ENCODE data around the gene CDH2.

CDH2 gene

DNA sequence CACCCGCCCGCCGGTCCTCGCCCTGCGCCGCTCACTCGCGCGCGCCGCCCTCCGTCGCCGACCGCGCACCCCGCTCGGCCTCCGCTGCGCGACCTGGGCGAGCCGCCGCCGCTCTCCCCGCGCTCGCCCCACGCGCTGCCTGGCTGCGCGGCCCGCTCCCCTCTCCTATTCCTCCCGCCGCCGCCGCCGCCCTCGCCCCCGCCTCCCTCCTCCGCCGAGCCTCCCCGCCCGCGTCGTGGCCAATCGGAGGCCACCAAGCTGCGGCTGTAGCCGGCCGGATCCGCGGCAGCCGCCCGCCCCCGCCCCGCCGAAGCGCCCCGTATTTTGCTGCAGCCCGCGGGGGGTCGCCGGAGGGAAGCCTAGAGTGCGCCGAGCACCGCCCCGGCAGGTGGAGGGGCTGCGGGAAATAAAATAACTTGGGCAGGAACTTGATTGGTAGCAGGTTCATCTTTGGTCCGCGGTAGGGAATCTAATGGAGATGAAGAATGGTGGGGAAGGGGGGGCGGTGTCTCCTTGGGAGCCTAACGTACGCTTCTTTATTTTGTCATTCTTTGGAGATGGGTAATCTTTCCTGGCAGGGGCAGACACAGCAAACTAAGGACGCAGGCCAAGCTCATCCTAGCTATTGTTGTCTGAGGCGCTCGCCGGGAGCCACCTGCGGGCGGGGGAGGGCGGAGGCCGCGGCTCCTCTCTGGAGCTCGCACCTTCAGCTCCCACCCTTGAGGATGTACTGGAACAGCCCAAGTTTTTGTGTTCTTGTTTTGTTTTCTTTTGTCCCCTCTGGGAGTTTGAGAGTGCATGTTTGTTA is 1.1 kb upstream of the CDH2 start:
- Histone ChIP-seq H3K4me3 (ENCODE audit: control insufficient read depth in 1 of 7, extremely low read depth in 1 of 7, insufficient read depth in 4 of 7, low read depth in 2 of 7, low read length in 6 of 7) (peak overlapping the region; percentile 48 to 84 (median 58)), H3K27me3 (replicated peaks in 2 of 5; ENCODE audit: control insufficient read depth in 4 of 5, insufficient read depth in 5 of 5, low read length in 4 of 5) (peaks cover 0 to 45% (median 19%) of the 10 kb centered on the region in 5 experiments), H3K4me1 (ENCODE audit: control extremely low read depth in 1 of 4, control insufficient read depth in 4 of 4, insufficient read depth in 4 of 4, low read length in 3 of 4) (peaks cover 0 to 29% (median 26%) of the 10 kb centered on the region in 4 experiments), H3K36me3 (ENCODE audit: control insufficient read depth in 4 of 4, insufficient read depth in 4 of 4, low read length in 3 of 4) (no peaks in the 10 kb centered on the region), H3K27ac (ENCODE audit: insufficient read depth in 1 of 2, low read depth in 1 of 2, low read length in 2 of 2, poor library complexity in 1 of 2, severe bottlenecking in 2 of 2) (no peak overlapping the region), H3K9me3 (ENCODE audit: control extremely low read depth in 1 of 5, control insufficient read depth in 4 of 5, insufficient read depth in 2 of 5, low read depth in 1 of 5, low read length in 4 of 5) (no peaks in the 10 kb centered on the region)
- CTCF ChIA-PET, result interaction anchor here (0.6 to 1.3 kb wide), 2 partner anchors 13 to 802 kb away, joined by 3 read pairs; no protein-coding TSS in a partner anchor
- WGBS (ENCODE audit: insufficient coverage), result under 1% methylated on average over 66 of the region's 83 CpGs
- DNase-seq, result peak; percentile 45 to 83 (median 74)
- POLR2A ChIA-PET, result no interaction called here

DNA sequence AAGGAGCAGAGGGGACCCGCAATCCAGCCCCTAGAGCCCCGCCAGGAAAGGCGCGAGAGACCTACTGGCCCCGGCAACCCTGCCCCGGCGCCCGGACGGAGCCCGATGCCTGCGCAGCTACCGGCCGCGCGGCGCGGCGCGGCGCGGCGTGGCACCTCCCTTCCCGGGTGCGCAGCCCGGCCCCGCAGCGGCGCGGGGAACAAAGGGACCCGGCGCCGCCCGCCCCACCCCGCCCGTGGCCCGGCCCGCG is 307 bp downstream of the CDH2 start:
- peak overlapping the region in 6 of 7 experiments; percentile 15 to 84 (median 65) for H3K4me3 ChIP-seq (ENCODE audit: control insufficient read depth in 1 of 7, extremely low read depth in 1 of 7, insufficient read depth in 4 of 7, low read depth in 2 of 7, low read length in 6 of 7)
- no peak overlapping the region for H3K27ac ChIP-seq (ENCODE audit: insufficient read depth in 1 of 2, low read depth in 1 of 2, low read length in 2 of 2, poor library complexity in 1 of 2, severe bottlenecking in 2 of 2)
- no peaks in the 10 kb centered on the region for H3K36me3 ChIP-seq (ENCODE audit: control insufficient read depth in 4 of 4, insufficient read depth in 4 of 4, low read length in 3 of 4)
- peaks cover 0 to 45% (median 20%) of the 10 kb centered on the region in 5 experiments for H3K27me3 ChIP-seq (replicated peaks in 2 of 5; ENCODE audit: control insufficient read depth in 4 of 5, insufficient read depth in 5 of 5, low read length in 4 of 5)
- under 1% methylated on average over 30 of the region's 38 CpGs for WGBS (ENCODE audit: insufficient coverage)
- peaks cover 0 to 29% (median 26%) of the 10 kb centered on the region in 4 experiments for H3K4me1 ChIP-seq (ENCODE audit: control extremely low read depth in 1 of 4, control insufficient read depth in 4 of 4, insufficient read depth in 4 of 4, low read length in 3 of 4)
- no peaks in the 10 kb centered on the region for H3K9me3 ChIP-seq (ENCODE audit: control extremely low read depth in 1 of 5, control insufficient read depth in 4 of 5, insufficient read depth in 2 of 5, low read depth in 1 of 5, low read length in 4 of 5)
- ChIA-PET CTCF (no interaction called here), POLR2A (no interaction called here)
- no peak for DNase-seq

- peaks cover 0 to 29% (median 26%) of the 10 kb centered on the region in 4 experiments for H3K4me1 ChIP-seq (ENCODE audit: control extremely low read depth in 1 of 4, control insufficient read depth in 4 of 4, insufficient read depth in 4 of 4, low read length in 3 of 4)
- POLR2A ChIA-PET, result no interaction called here
- H3K27ac ChIP-seq (ENCODE audit: insufficient read depth in 1 of 2, low read depth in 1 of 2, low read length in 2 of 2, poor library complexity in 1 of 2, severe bottlenecking in 2 of 2), result no peak overlapping the region
- H3K36me3 ChIP-seq (ENCODE audit: control insufficient read depth in 4 of 4, insufficient read depth in 4 of 4, low read length in 3 of 4), result no peaks in the 10 kb centered on the region
- H3K4me3 ChIP-seq (ENCODE audit: control insufficient read depth in 1 of 7, extremely low read depth in 1 of 7, insufficient read depth in 4 of 7, low read depth in 2 of 7, low read length in 6 of 7), result peak overlapping the region; percentile 15 to 84 (median 62)
- DNase-seq, result peak; percentile 38 to 80 (median 75)
- H3K27me3 ChIP-seq (replicated peaks in 2 of 5; ENCODE audit: control insufficient read depth in 4 of 5, insufficient read depth in 5 of 5, low read length in 4 of 5), result peaks cover 0 to 45% (median 22%) of the 10 kb centered on the region in 5 experiments
- CTCF ChIA-PET, result no interaction called here
- 0% methylated on average over 40 of the region's 44 CpGs for WGBS (ENCODE audit: insufficient coverage)
- H3K9me3 ChIP-seq (ENCODE audit: control extremely low read depth in 1 of 5, control insufficient read depth in 4 of 5, insufficient read depth in 2 of 5, low read depth in 1 of 5, low read length in 4 of 5), result no peaks in the 10 kb centered on the region
Measured at GRCh38 chr18:28175930-28176697, 816 bp downstream of the CDH2 start.

- Histone ChIP-seq H3K36me3 (ENCODE audit: control insufficient read depth in 4 of 4, insufficient read depth in 4 of 4, low read length in 3 of 4) (no peaks in the 10 kb centered on the region), H3K4me3 (ENCODE audit: control insufficient read depth in 1 of 7, extremely low read depth in 1 of 7, insufficient read depth in 4 of 7, low read depth in 2 of 7, low read length in 6 of 7) (peak overlapping the region in 6 of 7 experiments; percentile 15 to 84 (median 62)), H3K27ac (ENCODE audit: insufficient read depth in 1 of 2, low read depth in 1 of 2, low read length in 2 of 2, poor library complexity in 1 of 2, severe bottlenecking in 2 of 2) (no peak overlapping the region), H3K27me3 (replicated peaks in 2 of 5; ENCODE audit: control insufficient read depth in 4 of 5, insufficient read depth in 5 of 5, low read length in 4 of 5) (peaks cover 0 to 41% (median 22%) of the 10 kb centered on the region in 5 experiments), H3K4me1 (ENCODE audit: control extremely low read depth in 1 of 4, control insufficient read depth in 4 of 4, insufficient read depth in 4 of 4, low read length in 3 of 4) (peaks cover 0 to 29% (median 26%) of the 10 kb centered on the region in 4 experiments), H3K9me3 (ENCODE audit: control extremely low read depth in 1 of 5, control insufficient read depth in 4 of 5, insufficient read depth in 2 of 5, low read depth in 1 of 5, low read length in 4 of 5) (no peaks in the 10 kb centered on the region)
- ChIA-PET CTCF (no interaction called here), POLR2A (no interaction called here)
- DNase-seq, result peak; percentile 18 to 69 (median 56)
- WGBS (ENCODE audit: insufficient coverage), result 3% methylated on average over 40 of the region's 53 CpGs
Measured at GRCh38 chr18:28175150-28175929, 1.6 kb downstream of the CDH2 start.

DNA sequence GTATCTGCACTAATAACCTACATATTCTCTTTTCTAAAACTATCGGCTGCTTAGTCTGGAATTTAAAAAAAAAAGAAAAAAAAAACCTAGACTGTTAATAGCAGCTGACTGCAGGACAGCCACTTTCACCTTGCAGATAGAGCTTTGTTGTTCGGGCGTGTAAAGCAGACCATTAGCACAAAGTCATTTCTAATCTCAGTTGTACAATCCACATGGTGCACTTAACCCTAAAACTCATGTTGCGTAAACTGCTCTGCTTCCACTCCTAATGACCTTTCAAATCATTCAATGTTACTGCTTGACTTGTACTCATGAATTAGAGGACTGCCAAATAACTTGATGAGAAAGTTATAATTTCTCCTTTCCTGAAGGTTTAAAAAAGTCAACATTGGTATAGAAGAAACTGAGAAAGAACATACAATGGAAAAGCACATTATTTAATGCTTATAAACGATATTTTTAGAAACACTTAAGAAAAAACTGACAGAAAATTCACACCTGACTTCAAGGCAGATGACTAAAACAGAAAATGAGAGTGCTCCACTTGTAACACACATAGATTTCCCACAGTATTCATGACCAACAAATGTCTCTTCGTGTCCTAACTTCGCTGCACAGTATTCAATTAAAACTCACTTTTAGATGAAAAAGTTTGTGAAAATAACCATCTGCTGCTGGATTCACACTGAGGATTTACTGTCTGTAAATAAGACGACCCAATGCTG is 2.6 kb downstream of the CDH2 start:
- Histone ChIP-seq H3K9me3 (ENCODE audit: control extremely low read depth in 1 of 5, control insufficient read depth in 4 of 5, insufficient read depth in 2 of 5, low read depth in 1 of 5, low read length in 4 of 5) (no peaks in the 10 kb centered on the region), H3K4me1 (ENCODE audit: control extremely low read depth in 1 of 4, control insufficient read depth in 4 of 4, insufficient read depth in 4 of 4, low read length in 3 of 4) (peaks cover 0 to 29% (median 26%) of the 10 kb centered on the region in 4 experiments), H3K36me3 (ENCODE audit: control insufficient read depth in 4 of 4, insufficient read depth in 4 of 4, low read length in 3 of 4) (no peaks in the 10 kb centered on the region), H3K27me3 (replicated peaks in 2 of 5; ENCODE audit: control insufficient read depth in 4 of 5, insufficient read depth in 5 of 5, low read length in 4 of 5) (peaks cover 0 to 41% (median 22%) of the 10 kb centered on the region in 5 experiments), H3K27ac (ENCODE audit: insufficient read depth in 1 of 2, low read depth in 1 of 2, low read length in 2 of 2, poor library complexity in 1 of 2, severe bottlenecking in 2 of 2) (no peak overlapping the region), H3K4me3 (ENCODE audit: control insufficient read depth in 1 of 7, extremely low read depth in 1 of 7, insufficient read depth in 4 of 7, low read depth in 2 of 7, low read length in 6 of 7) (no peak overlapping the region)
- DNase-seq, result peak in 1 of 3 donors; percentile 2
- ChIA-PET POLR2A (no interaction called here), CTCF (no interaction called here)
- WGBS (ENCODE audit: insufficient coverage), result 76% methylated on average over 4 of the region's 8 CpGs

- CTCF ChIA-PET, result interaction anchor here (1.7 kb wide), 1 partner anchor 13 kb away, joined by 4 read pairs; no protein-coding TSS in a partner anchor
- no peaks in the 10 kb centered on the region for H3K9me3 ChIP-seq (ENCODE audit: control extremely low read depth in 1 of 5, control insufficient read depth in 4 of 5, insufficient read depth in 2 of 5, low read depth in 1 of 5, low read length in 4 of 5)
- H3K36me3 ChIP-seq (ENCODE audit: control insufficient read depth in 4 of 4, insufficient read depth in 4 of 4, low read length in 3 of 4), result no peaks in the 10 kb centered on the region
- H3K27me3 ChIP-seq (replicated peaks in 2 of 5; ENCODE audit: control insufficient read depth in 4 of 5, insufficient read depth in 5 of 5, low read length in 4 of 5), result peaks cover 0 to 32% (median 16%) of the 10 kb centered on the region in 5 experiments
- peaks cover 0 to 19% (median 15%) of the 10 kb centered on the region in 4 experiments for H3K4me1 ChIP-seq (ENCODE audit: control extremely low read depth in 1 of 4, control insufficient read depth in 4 of 4, insufficient read depth in 4 of 4, low read length in 3 of 4)
- DNase-seq, result peak in 1 of 3 donors; percentile 17
- 89% methylated on average over 1 of the region's 3 CpGs for WGBS (ENCODE audit: insufficient coverage)
- H3K27ac ChIP-seq (ENCODE audit: insufficient read depth in 1 of 2, low read depth in 1 of 2, low read length in 2 of 2, poor library complexity in 1 of 2, severe bottlenecking in 2 of 2), result no peak overlapping the region
- POLR2A ChIA-PET, result no interaction called here
- no peak overlapping the region for H3K4me3 ChIP-seq (ENCODE audit: control insufficient read depth in 1 of 7, extremely low read depth in 1 of 7, insufficient read depth in 4 of 7, low read depth in 2 of 7, low read length in 6 of 7)
Measured at GRCh38 chr18:28171837-28172236, 5.1 kb downstream of the CDH2 start.

Measured in common myeloid progenitor, CD34-positive (primary cell).